Fibroblast of lung (primary cell): Measurements from ENCODE around the gene THAP9.

Experiments used
- EZH2 ChIP-seq: IDR thresholded peaks from 2 replicates; pipeline ENCODE4 v1.5.1; 2012; ENCODE audit warnings: low read length, control low read depth, mild to moderate bottlenecking; ENCODE audit errors: missing control alignments
- TF ChIP-seq, protein P1 (sequence below), 2 donors: IDR thresholded peaks in 1 of 2; conservative IDR thresholded peaks in 1 of 2; 1 replicate in 1 of 2; 2 replicates in 1 of 2; pipeline ENCODE4 v1.5.1; 2011 to 2012; ENCODE audit warnings: low read length in 2 of 2, control low read depth in 1 of 2, inconsistent platforms in 1 of 2, low read depth in 1 of 2, mild to moderate bottlenecking in 1 of 2

DNA sequence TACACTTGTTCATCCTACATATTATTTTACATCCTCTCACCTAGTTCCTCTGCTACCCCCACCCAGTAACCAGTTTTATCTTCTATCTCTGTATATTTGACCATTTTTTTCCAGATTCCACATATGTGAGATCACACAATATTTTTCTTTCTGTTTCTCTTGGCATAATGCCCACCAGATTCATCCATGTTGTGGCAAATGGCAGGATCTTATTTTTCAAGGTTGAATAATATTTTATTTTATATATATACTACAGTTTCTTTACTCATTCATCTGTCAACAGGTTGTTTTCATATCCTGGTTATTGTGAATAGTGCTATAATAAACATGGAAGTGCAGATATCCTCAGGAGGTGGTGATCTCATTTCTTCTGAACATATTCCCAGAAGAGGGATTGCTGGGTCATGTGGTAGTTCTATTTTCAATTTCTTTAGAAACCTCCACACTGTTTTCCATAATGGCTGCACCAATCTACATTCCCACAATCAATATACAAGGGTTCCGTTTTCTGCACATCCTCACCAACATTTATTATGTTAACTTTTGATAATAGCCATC is 48.2 kb downstream of the THAP9 start:
- TF ChIP-seq, protein P1, sequence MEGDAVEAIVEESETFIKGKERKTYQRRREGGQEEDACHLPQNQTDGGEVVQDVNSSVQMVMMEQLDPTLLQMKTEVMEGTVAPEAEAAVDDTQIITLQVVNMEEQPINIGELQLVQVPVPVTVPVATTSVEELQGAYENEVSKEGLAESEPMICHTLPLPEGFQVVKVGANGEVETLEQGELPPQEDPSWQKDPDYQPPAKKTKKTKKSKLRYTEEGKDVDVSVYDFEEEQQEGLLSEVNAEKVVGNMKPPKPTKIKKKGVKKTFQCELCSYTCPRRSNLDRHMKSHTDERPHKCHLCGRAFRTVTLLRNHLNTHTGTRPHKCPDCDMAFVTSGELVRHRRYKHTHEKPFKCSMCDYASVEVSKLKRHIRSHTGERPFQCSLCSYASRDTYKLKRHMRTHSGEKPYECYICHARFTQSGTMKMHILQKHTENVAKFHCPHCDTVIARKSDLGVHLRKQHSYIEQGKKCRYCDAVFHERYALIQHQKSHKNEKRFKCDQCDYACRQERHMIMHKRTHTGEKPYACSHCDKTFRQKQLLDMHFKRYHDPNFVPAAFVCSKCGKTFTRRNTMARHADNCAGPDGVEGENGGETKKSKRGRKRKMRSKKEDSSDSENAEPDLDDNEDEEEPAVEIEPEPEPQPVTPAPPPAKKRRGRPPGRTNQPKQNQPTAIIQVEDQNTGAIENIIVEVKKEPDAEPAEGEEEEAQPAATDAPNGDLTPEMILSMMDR (conservative IDR thresholded peaks at IDR 0.05 in 1 of 2, IDR thresholded peaks at IDR 0.05 in 1 of 2; ENCODE audit: low read depth in 1 of 2, low read length in 2 of 2): no peak
- TF ChIP-seq EZH2: no peak
